GM19240 (cell line): ENCODE data around the gene VAT1L.

ENCODE experiments used
- DNase-seq: peaks from one replicate; pipeline ENCODE4 v3.0.0; 2011; ENCODE audit warnings: low spot score; ENCODE audit not compliant: insufficient read length

Gene VAT1L

GRCh38 chr16:77834635-77835540 lies 46.5 kb downstream of the VAT1L start:
- DNase-seq, result no peak

GRCh38 chr16:77836801-77837200 lies 48.4 kb downstream of the VAT1L start:
- DNase-seq, result no peak

- DNase-seq, result no peak
Measured at GRCh38 chr16:77838597-77839255, 50.4 kb downstream of the VAT1L start.

- no peak for DNase-seq
Measured at GRCh38 chr16:77840093-77840492, 51.7 kb downstream of the VAT1L start.

GRCh38 chr16:77840673-77841501 lies 52.5 kb downstream of the VAT1L start:
- no peak for DNase-seq

- DNase-seq, result no peak
Measured at GRCh38 chr16:77841502-77841763, 53.1 kb downstream of the VAT1L start.

- no peak for DNase-seq
Measured at GRCh38 chr16:77842468-77842867, 54.1 kb downstream of the VAT1L start.

GRCh38 chr16:77843405-77843804 lies 55.0 kb downstream of the VAT1L start:
- no peak for DNase-seq

- DNase-seq, result no peak
Measured at GRCh38 chr16:77844801-77845200, 56.4 kb downstream of the VAT1L start.

GRCh38 chr16:77849646-77850258 lies 61.4 kb downstream of the VAT1L start:
- no peak for DNase-seq

- DNase-seq, result no peak
Measured at GRCh38 chr16:77850636-77851333, 62.4 kb downstream of the VAT1L start.

- DNase-seq, result no peak
Measured at GRCh38 chr16:77853161-77853560, 64.8 kb downstream of the VAT1L start.

GRCh38 chr16:77856438-77857160 lies 68.2 kb downstream of the VAT1L start:
- no peak for DNase-seq

- no peak for DNase-seq
Measured at GRCh38 chr16:77858060-77858459, 69.7 kb downstream of the VAT1L start.

- no peak for DNase-seq
Measured at GRCh38 chr16:77859493-77860232, 71.3 kb downstream of the VAT1L start.

- DNase-seq, result no peak
Measured at GRCh38 chr16:77860953-77861352, 72.6 kb downstream of the VAT1L start.

- no peak for DNase-seq
Measured at GRCh38 chr16:77863250-77863649, 74.9 kb downstream of the VAT1L start.

- DNase-seq, result no peak
Measured at GRCh38 chr16:77866752-77867151, 78.4 kb downstream of the VAT1L start.

GRCh38 chr16:77868052-77868451 lies 79.7 kb downstream of the VAT1L start:
- DNase-seq, result no peak

- peak; percentile 12 for DNase-seq
Measured at GRCh38 chr16:77868478-77868877, 80.1 kb downstream of the VAT1L start.
